Glutamatergic neuron (in vitro differentiated cells): Measurements from ENCODE around the gene CCDC86. TPM values are rescaled to one million over a fixed set of nuclear protein-coding genes. Genes with fewer than 3 reads are reported as not detected.
A peak's percentile ranks its signal among the peaks of the same experiment; 100 is the strongest.

Experiments
- DNase-seq: peaks from one replicate; pipeline ENCODE4 v3.0.0; 2022
- H3K27ac Mint-ChIP-seq: one replicate; pipeline ENCODE4 v1.8.0; 2020; ENCODE audit warnings: mild to moderate bottlenecking, mixed read lengths, inconsistent platforms; ENCODE audit not compliant: unreplicated experiment
- H3K27me3 Mint-ChIP-seq: one replicate; pipeline ENCODE4 v1.8.0; 2020; ENCODE audit warnings: mild to moderate bottlenecking, moderate library complexity, mixed read lengths, inconsistent platforms; ENCODE audit not compliant: unreplicated experiment
- H3K36me3 Mint-ChIP-seq: one replicate; pipeline ENCODE4 v1.8.0; 2020; ENCODE audit warnings: mild to moderate bottlenecking, mixed read lengths, inconsistent platforms; ENCODE audit not compliant: unreplicated experiment
- H3K4me1 Mint-ChIP-seq: one replicate; pipeline ENCODE4 v1.8.0; 2020; ENCODE audit warnings: mild to moderate bottlenecking, low read depth, mixed read lengths, inconsistent platforms; ENCODE audit not compliant: unreplicated experiment
- H3K4me3 Mint-ChIP-seq: one replicate; pipeline ENCODE4 v1.8.0; 2020; ENCODE audit warnings: mild to moderate bottlenecking, mixed read lengths, inconsistent platforms; ENCODE audit not compliant: unreplicated experiment
- H3K9me3 Mint-ChIP-seq: one replicate; pipeline ENCODE4 v1.8.0; 2020; ENCODE audit warnings: mild to moderate bottlenecking, moderate library complexity, mixed read lengths, inconsistent platforms; ENCODE audit not compliant: unreplicated experiment
- total RNA-seq: library from RNA; stranded (reverse); fragmentation: NEBNext Ultra II Directional; extraction: Animal tissue kit (Norgen Biotek cat#: 25700); gene quantifications from one replicate; pipeline ENCODE4 v1.2.1, GENCODE V29; 2021; ENCODE audit not compliant: unreplicated experiment
- TF ChIP-seq, protein P1 (sequence below): fragments of 200-600 bp; sonication (generic); IDR thresholded peaks from one replicate; pipeline ENCODE4 v1.5.0; 2021; ENCODE audit not compliant: partially characterized antibody, unreplicated experiment

Gene CCDC86
- total RNA-seq, 1 donor from 2014 or later = 12.7 TPM

DNA sequence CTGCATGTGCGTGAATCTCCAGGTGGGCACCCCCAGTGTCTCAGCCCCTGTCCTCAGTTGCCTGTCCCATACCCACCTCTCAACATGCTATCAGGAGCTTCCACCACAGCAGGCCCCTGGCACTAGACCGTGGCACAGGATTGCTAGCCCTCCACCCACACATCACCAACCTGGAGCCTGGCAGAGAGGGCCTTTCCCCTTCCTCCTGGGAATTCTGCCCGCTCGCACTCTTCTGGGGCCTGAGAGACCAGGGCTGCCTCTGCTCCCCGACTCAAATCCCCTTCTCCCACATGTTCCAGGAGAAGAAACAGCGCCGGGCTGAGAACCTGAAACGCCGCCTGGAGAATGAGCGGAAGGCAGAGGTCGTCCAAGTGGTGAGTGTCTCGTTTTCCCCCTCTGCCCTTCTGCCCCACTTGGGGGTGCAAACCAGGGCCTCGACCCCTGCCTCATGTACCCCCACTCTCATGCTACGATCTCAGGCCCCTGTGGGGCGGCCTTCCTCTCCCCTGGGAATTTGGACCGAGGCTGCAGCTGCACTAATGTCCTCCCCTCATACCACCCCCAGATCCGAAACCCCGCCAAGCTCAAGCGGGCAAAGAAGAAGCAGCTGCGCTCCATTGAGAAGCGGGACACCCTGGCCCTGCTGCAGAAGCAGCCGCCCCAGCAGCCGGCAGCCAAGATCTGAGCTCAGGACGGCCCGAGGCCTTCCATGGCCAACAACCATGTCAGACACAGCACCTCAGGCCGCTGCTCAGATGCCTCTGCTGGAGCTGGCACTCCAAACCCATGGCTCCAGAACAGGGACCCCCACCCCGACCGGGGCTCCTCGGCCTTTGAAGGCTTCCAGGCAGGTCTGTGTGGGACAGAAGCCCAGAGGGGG lies 8.0 kb downstream of the CCDC86 start:
- H3K36me3 Mint-ChIP-seq = no peaks in the 10 kb centered on the region
- TF ChIP-seq, protein P1, sequence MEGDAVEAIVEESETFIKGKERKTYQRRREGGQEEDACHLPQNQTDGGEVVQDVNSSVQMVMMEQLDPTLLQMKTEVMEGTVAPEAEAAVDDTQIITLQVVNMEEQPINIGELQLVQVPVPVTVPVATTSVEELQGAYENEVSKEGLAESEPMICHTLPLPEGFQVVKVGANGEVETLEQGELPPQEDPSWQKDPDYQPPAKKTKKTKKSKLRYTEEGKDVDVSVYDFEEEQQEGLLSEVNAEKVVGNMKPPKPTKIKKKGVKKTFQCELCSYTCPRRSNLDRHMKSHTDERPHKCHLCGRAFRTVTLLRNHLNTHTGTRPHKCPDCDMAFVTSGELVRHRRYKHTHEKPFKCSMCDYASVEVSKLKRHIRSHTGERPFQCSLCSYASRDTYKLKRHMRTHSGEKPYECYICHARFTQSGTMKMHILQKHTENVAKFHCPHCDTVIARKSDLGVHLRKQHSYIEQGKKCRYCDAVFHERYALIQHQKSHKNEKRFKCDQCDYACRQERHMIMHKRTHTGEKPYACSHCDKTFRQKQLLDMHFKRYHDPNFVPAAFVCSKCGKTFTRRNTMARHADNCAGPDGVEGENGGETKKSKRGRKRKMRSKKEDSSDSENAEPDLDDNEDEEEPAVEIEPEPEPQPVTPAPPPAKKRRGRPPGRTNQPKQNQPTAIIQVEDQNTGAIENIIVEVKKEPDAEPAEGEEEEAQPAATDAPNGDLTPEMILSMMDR = no peak
- DNase-seq = no peak
- H3K27me3 Mint-ChIP-seq = peaks cover 5% of the 10 kb centered on the region
- no peak overlapping the region for H3K4me3 Mint-ChIP-seq
- peaks cover 9% of the 10 kb centered on the region for H3K4me1 Mint-ChIP-seq
- H3K27ac Mint-ChIP-seq = no peak overlapping the region
- no peaks in the 10 kb centered on the region for H3K9me3 Mint-ChIP-seq

GRCh38 chr11:60851327-60852104 lies 9.6 kb downstream of the CCDC86 start:
- TF ChIP-seq, protein P1 = no peak
- Mint-ChIP-seq H3K4me3 (no peak overlapping the region), H3K36me3 (no peaks in the 10 kb centered on the region)

DNA sequence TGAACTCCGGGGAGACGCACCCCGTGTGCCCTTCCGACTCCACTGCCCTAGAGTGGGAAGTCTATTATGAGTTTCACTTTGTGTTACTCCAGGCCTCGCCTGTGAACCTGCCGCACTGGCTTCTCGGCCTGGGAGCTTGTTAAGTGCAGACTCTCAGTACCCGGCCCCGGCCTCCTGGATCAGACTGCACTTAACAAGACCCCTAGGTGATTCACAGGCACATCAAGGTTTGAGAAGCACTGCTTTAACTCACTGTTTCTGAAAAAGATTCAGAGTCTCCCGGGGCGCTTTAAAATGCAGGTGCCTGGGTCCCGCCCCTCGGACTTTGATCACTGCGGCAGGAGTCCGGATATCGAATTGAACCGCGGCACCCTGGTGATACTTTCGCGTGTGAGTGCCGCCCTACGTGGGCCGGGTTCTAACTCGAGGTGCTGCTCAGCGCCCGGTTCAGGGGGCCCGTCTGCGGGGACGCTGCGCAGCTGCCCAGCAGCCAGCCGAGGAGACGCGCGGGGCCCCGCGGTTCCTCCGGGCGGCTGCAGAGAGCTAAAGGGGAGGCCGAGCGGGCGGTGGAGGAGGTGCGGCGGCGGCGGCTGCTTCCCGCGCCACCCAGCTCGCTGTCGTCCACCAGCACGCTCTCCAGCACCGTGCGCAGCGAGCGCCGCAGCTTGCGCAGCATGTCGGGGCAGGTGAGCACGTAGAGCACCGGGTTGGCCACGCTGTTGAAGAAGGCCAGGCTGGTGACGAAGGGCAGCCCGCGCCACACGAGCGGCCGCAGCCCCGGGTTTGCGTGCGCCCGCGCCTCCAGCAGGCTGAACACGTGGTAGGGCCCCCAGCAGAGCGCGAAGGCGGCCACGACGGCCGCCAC lies 10.4 kb downstream of the CCDC86 start:
- H3K4me1 Mint-ChIP-seq = peaks cover 9% of the 10 kb centered on the region
- no peak overlapping the region for H3K4me3 Mint-ChIP-seq
- TF ChIP-seq, protein P1 = no peak
- no peak overlapping the region for H3K27ac Mint-ChIP-seq
- peak; percentile 37 for DNase-seq
- H3K36me3 Mint-ChIP-seq = no peaks in the 10 kb centered on the region
- H3K9me3 Mint-ChIP-seq = no peaks in the 10 kb centered on the region
- H3K27me3 Mint-ChIP-seq = peaks cover 5% of the 10 kb centered on the region

More at GRCh38 chr11:60851327-60852104, 9.6 kb downstream of the CCDC86 start:
- peaks cover 5% of the 10 kb centered on the region for H3K27me3 Mint-ChIP-seq
- no peaks in the 10 kb centered on the region for H3K9me3 Mint-ChIP-seq
- peaks cover 9% of the 10 kb centered on the region for H3K4me1 Mint-ChIP-seq
- DNase-seq = no peak
- H3K27ac Mint-ChIP-seq = no peak overlapping the region

- H3K36me3 Mint-ChIP-seq = no peaks in the 10 kb centered on the region
- peaks cover 9% of the 10 kb centered on the region for H3K4me1 Mint-ChIP-seq
Measured at GRCh38 chr11:60852982-60853950, 11.4 kb downstream of the CCDC86 start.

More at GRCh38 chr11:60852982-60853950, 11.4 kb downstream of the CCDC86 start:
- Mint-ChIP-seq H3K4me3 (no peak overlapping the region), H3K27me3 (peaks cover 7% of the 10 kb centered on the region), H3K9me3 (peaks cover 2% of the 10 kb centered on the region), H3K27ac (no peak overlapping the region)
- no peak for DNase-seq
- TF ChIP-seq, protein P1 = no peak
